IPS DF 4.7 (cell line): ENCODE data around the gene FAM162A.
"Not testable (repeated sequence)": the region's sequence is repeated elsewhere in the genome, so short reads cannot be mapped to it uniquely, and the experiment has no call there.

Experiments
- DNase-seq: peaks from one replicate; pipeline ENCODE4 v3.0.0-alpha.2; 2013; ENCODE audit warnings: low spot score; ENCODE audit errors: extremely low read depth

FAM162A gene

DNA sequence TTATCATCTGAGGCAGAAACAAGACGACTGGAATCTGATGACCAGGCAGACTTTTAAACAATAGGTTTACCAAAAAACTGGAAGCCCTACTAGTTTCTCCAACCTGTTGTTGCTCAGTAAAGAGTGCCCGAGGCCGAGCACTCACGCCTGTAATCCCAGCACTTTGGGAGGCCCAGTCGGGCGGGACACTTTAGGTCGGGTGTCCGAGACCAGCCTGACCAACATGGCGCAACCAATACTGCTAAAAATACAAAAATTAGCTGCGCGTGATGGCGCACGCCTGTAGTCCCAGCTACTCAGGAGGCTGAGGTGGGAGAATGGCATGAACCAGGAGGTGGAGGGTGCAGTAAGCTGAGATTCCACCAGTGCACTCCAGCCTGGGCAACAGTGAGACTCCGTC lies 33.0 kb downstream of the FAM162A start:
- DNase-seq = no peak

DNA sequence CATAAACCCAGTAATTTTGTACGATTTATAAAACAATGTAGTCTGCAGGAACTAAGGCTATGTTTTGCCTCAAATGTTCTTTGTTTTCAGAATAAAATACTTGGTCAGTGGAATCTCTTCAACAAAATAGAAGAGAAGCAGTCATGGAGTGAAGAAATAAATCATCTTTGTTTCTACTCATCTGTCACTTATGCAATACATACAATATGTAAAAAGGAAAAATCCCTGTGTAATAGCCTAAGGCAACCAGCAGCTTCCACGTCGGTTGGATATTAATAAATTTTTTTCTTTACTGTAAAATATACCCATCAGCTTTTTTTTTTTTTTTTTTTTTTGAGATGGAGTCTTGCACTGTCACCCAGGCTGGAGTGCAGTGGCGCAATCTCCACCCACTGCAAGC lies 37.1 kb downstream of the FAM162A start:
- DNase-seq = no peak

DNA sequence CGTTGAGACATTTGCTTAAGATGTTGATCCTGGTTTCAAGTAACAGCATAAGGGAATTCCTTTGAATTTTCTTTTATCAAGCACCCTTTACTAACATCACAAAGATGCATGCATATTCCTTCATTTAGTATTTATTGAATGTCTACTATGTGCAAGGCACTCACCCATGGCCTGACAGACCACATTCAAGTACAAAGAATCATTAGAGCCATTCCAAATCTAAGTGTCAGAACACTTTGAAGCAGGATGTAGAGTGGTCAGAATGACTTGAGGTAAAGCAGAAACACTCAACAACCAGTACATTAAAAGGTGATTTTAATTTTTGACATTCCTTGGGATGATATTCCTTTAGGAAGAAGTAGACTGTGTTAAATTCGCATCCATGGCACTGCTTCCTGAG lies 37.9 kb downstream of the FAM162A start:
- no peak for DNase-seq

DNA sequence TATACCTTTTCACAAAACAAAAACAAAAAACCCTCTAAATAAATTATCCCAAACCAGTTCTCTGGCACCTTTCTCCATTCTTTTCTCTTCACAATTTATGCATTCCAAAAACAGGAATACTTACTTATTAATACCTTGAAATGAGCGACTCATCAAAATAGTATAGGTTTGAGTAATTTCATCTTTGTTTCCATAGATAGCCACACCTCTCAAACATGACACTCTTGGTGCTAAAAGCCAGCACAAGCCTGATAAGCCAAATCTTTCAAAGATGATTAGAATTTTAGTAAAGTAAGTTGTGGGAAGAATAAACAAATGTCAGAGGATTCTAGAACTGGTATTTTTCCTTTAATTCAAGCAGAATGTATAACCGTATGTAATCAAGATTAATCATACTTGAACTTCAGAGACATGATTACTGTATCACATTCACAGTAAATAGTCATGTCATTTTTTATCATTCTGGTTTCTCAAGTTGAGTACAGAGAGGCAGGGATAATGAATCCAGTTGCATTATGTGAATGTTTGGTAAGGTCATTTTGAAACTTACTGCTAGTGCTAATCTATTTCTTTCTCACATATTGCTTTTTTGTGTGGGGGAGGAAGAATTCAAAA lies 44.0 kb downstream of the FAM162A start:
- DNase-seq = no peak

DNA sequence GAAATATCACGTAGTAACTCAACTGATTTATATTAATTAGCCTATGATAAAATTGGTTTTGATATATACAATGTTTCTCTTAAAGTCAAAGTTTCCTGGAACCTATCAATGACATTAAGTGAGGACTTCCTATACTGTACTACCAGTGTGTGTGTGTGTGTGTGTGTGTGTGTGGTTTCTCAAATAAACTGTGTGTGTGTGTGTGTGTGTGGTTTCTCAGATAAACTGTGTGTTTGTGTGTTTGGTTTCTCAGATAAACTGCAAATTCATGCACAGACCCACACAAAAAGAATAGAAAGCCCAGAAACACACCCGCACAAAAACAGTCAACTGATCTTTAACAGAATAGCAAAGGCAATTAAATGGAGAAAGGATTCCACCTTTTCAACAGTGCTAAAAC lies 46.4 kb downstream of the FAM162A start:
- DNase-seq = no peak

DNA sequence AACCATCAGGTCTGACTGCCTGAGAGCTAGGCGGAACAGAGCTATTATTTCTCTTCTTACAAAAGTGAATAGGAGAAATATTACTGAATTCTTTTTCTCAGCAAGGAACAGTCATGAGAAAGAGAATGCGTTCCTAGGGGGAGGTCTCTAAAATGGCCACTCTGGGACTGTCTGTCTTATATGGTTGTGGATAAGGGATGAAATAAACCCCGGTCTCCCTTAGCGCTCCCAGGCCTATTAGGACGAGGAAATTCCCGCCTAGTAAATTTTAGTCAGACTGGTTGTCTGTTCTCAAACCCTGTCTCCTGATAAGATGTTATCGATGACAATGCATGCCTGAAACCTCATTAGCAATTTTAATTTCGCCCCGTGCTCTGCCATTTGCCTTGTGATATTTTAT lies 52.0 kb downstream of the FAM162A start:
- DNase-seq = no peak

DNA sequence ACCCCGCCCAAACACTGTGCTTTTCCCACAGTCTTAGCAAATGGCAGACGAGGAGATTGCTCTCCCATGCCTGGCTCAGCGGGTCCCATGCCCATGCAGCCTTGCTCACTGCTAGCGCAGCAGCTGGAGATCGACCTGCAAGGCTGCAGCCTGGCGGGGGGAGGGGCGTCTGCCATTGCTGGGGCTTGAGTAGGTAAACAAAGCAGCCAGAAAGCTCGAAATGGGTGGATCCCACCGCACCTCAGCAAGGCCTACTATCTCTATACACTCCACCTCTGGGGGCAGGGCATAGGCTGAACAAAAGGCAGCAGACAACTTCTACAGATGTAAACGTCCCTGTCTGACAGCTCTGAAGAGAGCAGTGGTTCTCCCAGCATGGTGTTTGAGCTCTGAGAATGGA lies 59.1 kb downstream of the FAM162A start:
- peak; percentile 44 for DNase-seq

DNA sequence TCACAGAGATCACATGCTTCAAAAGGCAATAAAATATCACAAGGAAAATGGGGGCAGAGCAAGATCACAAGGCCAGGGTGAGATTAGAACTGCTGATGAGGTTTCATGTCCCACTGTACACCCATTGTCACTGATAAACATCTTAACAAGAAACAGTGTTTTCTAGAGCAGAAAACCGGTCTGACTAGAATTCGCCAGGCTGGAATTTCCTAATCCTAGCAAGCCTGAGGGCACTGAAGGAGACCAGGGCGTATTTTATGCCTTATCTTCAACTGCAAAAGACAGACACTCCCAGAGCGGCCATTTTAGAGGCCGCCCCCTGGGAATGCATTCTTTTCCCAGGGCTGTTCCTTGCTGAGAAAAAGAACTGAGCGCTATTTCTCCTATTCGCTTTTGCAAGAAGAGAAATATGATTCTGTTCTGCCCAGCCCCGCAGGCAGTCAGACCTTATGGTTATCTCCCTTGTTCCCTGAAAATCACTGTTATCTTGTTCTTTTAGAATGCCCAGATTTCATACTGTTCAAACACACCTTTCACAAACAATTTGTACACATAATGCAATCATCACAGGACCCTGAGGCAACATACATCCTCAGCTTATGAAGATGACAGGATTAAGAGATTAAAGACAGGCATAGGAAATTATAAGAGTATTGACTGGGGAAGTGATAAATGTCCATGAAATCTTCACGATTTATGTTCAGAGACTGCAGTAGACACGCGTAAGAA lies 59.9 kb downstream of the FAM162A start:
- DNase-seq = not testable (repeated sequence)

DNA sequence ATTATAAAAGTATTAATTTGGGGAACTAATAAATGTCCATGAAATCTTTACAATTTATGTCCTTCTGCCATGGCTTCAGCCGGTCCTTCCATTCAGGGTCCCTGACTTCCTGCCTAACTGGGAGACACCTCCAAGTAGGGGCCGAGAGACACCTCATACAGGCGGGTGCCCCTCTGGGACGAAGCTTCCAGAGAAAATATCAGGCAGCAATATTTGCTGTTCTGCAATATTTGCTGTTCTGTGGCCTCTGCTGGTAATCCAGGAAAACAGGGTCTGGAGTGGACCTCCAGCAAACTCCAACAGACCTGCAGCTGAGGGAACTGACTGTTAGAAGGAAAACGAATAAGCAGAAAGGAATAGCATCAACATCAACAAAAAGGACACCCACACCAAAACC lies 60.5 kb downstream of the FAM162A start:
- not testable (repeated sequence) for DNase-seq

DNA sequence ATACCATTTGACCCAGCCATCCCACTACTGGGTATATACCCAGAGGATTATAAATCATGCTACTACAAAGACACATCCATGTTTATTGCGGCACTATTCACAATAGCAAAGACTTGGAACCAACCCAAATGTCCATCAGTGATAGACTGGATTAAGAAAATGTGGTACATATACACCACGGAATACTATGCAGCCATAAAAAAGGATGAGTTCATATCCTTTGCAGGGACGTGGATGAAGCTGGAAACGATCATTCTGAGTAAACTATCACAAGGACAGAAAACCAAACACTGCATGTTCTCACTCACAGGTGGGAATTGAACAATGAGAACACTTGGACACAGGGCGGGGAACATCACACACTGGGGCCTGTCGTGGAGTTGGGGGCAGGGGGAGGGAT lies 64.2 kb downstream of the FAM162A start:
- DNase-seq = not testable (repeated sequence)

DNA sequence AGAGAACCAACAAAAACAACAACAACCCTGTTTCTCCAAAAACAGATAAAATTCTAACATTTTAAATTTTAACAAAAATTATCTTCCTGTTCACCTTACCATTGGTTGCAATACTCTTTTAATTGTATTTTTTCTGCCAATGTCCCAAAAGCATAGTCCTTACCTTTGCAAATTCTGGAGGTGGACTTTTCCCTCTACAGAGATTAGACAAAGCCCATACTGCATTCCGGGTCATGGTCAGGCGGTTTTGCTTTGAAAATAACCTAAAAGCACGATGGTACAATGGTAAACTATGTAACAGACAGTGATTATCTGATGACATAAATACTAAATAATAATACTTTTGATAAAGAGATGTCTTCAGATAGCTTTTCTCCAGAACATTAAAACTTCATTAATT lies 67.4 kb downstream of the FAM162A start:
- DNase-seq = no peak

DNA sequence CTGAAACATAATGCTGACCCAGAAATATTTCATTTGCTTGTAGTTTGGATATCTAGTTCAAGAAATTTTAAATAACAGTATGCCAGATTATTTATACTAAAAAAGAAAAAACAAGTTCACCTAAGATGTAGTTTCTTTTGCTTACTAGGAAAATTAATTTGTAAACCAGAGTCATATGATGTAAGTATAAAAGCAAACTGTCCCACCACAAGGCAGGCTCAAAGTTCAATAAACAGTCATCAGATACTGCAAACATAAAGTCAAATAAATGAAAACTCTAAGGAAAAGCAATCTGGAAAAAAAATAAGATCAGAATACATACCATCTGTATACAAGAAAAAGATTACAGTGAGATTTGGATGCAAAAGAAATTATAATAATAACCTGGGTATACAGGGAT lies 72.1 kb downstream of the FAM162A start:
- no peak for DNase-seq

DNA sequence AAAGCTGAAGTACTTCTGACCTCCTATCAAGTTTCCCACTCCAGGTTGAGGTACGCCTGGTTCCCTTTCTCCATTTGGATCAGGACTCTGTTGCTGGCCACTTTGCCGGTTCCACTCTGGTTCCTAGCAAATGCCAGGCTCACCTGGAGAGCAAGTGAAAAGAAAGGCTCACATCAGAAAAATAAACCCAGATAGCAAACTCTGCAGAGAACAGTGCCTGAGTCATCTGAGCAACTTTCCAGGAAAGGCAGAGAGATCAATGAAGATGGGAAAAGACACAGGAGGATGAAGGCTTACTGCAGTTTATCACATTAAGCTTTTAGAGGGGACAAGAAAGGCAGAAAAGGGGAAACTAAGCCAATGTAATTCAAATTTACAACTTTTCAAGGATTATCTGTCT lies 73.7 kb downstream of the FAM162A start:
- no peak for DNase-seq

DNA sequence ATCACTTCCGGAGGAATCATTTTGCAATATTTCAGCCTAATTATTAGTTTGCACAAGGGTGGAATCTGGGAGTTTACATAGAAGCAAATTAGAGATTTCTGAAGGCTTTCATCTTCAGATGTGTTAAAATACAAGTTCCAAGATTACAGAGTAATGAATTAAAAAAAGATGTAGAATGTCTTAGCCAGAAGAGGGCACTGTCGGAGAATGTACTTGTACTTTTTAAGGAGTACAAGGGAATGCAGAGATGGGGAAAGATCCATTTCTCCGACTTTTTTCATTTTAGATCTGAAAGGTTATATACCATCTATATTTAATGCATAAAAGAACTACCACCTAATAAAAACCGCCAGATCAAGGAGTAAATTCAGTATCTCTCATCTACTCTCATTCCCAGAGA lies 75.0 kb downstream of the FAM162A start:
- DNase-seq = no peak

DNA sequence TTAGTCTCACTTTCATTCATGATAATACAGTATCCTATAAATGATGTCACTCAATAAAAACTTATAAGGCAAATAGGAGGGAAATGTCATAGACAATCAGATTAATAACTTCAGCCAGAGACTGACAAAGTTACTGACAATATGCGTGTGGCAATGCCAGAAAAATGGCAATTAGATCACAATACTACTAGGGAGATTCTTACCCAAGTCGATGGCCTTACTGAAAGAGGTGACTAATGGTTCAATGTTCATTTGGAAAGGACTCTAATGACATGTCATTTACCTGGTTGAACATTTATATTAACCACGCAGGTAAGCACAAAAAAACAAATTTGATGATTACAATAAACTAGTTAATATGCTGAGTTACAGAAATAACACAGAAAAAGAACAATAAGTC lies 77.8 kb downstream of the FAM162A start:
- DNase-seq = no peak
